Gastroesophageal sphincter (tissue), 4 donors: ENCODE results near the gene ADGB. TPM values are rescaled to one million over a fixed set of nuclear protein-coding genes. Genes with fewer than 3 reads are reported as not detected.

Experiments used
- ATAC-seq: fragments of 150-250 bp; one replicate; pipeline ENCODE4 v1.9.1; 2016; ENCODE audit warnings: mild to moderate bottlenecking, moderate library complexity
- H3K27ac ChIP-seq, 4 donors: fragments of 200-600 bp; sonication (generic) in 3 of 4; 1 replicate in 3 of 4; 2 replicates in 1 of 4; pipeline ENCODE4 v1.5.1; 2016 to 2019
- H3K27me3 ChIP-seq: fragments of 200-600 bp; sonication (generic); one replicate; pipeline ENCODE4 v1.5.1; 2019
- H3K36me3 ChIP-seq, 2 donors: fragments of 200-600 bp; sonication (generic); one replicate each; pipeline ENCODE4 v1.5.1; 2019; ENCODE audit warnings: control low read depth in 1 of 2
- H3K4me1 ChIP-seq, 3 donors: fragments of 200-600 bp; sonication (generic); 1 replicate in 2 of 3; 2 replicates in 1 of 3; pipeline ENCODE4 v1.5.1; 2016 to 2019; ENCODE audit warnings: control low read depth in 2 of 3
- H3K4me3 ChIP-seq, 2 donors: fragments of 200-600 bp; sonication (generic); one replicate each; pipeline ENCODE4 v1.5.1; 2019; ENCODE audit warnings: mild to moderate bottlenecking in 1 of 2, moderate library complexity in 1 of 2
- H3K9me3 ChIP-seq, 3 donors: fragments of 200-600 bp; sonication (generic); one replicate each; pipeline ENCODE4 v1.5.1; 2017 to 2019; ENCODE audit warnings: control low read depth in 2 of 3
- CTCF ChIP-seq, 4 experiments: fragments of 200-600 bp in 2 of 4; fragments of 450-650 bp in 2 of 4; sonication (generic) in 1 of 4; IDR thresholded peaks; one replicate each; pipeline ENCODE4 v1.5.1; 2017 to 2019; ENCODE audit warnings: antibody characterized with exemption in 4 of 4, mild to moderate bottlenecking in 2 of 4, moderate library complexity in 2 of 4
- EP300 ChIP-seq: sonication (generic); formaldehyde crosslinking; IDR thresholded peaks from one replicate; pipeline ENCODE4 v1.6.1; 2017; ENCODE audit warnings: antibody characterized with exemption, mild to moderate bottlenecking
- POLR2A ChIP-seq, 2 donors: fragments of 450-650 bp; IDR thresholded peaks; one replicate each; pipeline ENCODE4 v1.6.1; 2017; ENCODE audit warnings: antibody characterized with exemption in 2 of 2, mild to moderate bottlenecking in 2 of 2, moderate library complexity in 1 of 2
- POLR2AphosphoS5 ChIP-seq: sonication (generic); formaldehyde crosslinking; IDR thresholded peaks from one replicate; pipeline ENCODE4 v1.6.1; 2017; ENCODE audit warnings: antibody characterized with exemption
- WGBS, 2 donors: methylation state at CpG; one replicate each; pipeline ENCODE4 v1.1.5; 2018; ENCODE audit warnings: low coverage in 1 of 2; 5-methylcytosine and 5-hydroxymethylcytosine counted together
- total RNA-seq, 4 donors: library from RNA; depleted of rRNA; stranded (reverse); fragments of >200 nt; gene quantifications; one replicate each; pipeline ENCODE4 v1.1.0, GENCODE V29; 2016

Gene ADGB
- total RNA-seq, 4 donors from 2014 or later: not detected

GRCh38 chr6:146768722-146769121 is 169.9 kb downstream of the ADGB start:
- Histone ChIP-seq H3K4me3 (no peak overlapping the region), H3K9me3 (no peaks in the 10 kb centered on the region), H3K4me1 (no peaks in the 10 kb centered on the region), H3K27me3 (no peaks in the 10 kb centered on the region), H3K27ac (no peak overlapping the region), H3K36me3 (no peaks in the 10 kb centered on the region)
- WGBS, 2 donors: 42 to 45% methylated on average over 2 of the region's 2 CpGs
- TF ChIP-seq POLR2AphosphoS5: no peak
- no peak for TF ChIP-seq POLR2A (IDR thresholded peaks at IDR 0.05)
- TF ChIP-seq EP300: no peak
- no peak for TF ChIP-seq CTCF (IDR thresholded peaks at IDR 0.05)
- no peak for ATAC-seq

GRCh38 chr6:146770275-146770964 is 171.6 kb downstream of the ADGB start:
- no peak overlapping the region for H3K4me3 ChIP-seq
- WGBS, 2 donors: 78 to 86% methylated on average over 10 to 11 of the region's 13 CpGs
- no peaks in the 10 kb centered on the region for H3K4me1 ChIP-seq
- no peaks in the 10 kb centered on the region for H3K36me3 ChIP-seq
- H3K27me3 ChIP-seq: no peaks in the 10 kb centered on the region
- no peaks in the 10 kb centered on the region for H3K9me3 ChIP-seq
- ATAC-seq: peak; percentile 46
- no peak for TF ChIP-seq CTCF (IDR thresholded peaks at IDR 0.05)
- no peak for TF ChIP-seq POLR2A (IDR thresholded peaks at IDR 0.05)
- no peak for TF ChIP-seq EP300
- TF ChIP-seq POLR2AphosphoS5: no peak
- peak overlapping the region in 3 of 4 donors; percentile 32 to 57 (median 42) for H3K27ac ChIP-seq

GRCh38 chr6:146770965-146771735 is 172.4 kb downstream of the ADGB start:
- H3K9me3 ChIP-seq: no peaks in the 10 kb centered on the region
- WGBS, 2 donors: 59 to 70% methylated on average over 9 to 11 of the region's 14 CpGs
- peak overlapping the region in 3 of 4 donors; percentile 32 to 57 (median 42) for H3K27ac ChIP-seq
- peak; percentile 75 for ATAC-seq
- H3K36me3 ChIP-seq: no peaks in the 10 kb centered on the region
- no peaks in the 10 kb centered on the region for H3K27me3 ChIP-seq
- TF ChIP-seq POLR2A (IDR thresholded peaks at IDR 0.05) (no peak), POLR2AphosphoS5 (peak; percentile 29), EP300 (no peak), CTCF (IDR thresholded peaks at IDR 0.05) (no peak)
- H3K4me1 ChIP-seq: no peaks in the 10 kb centered on the region
- H3K4me3 ChIP-seq: no peak overlapping the region

- no peaks in the 10 kb centered on the region for H3K36me3 ChIP-seq
- H3K4me3 ChIP-seq: no peak overlapping the region
- H3K9me3 ChIP-seq: no peaks in the 10 kb centered on the region
- no peaks in the 10 kb centered on the region for H3K27me3 ChIP-seq
- TF ChIP-seq CTCF (IDR thresholded peaks at IDR 0.05) (no peak), EP300 (no peak), POLR2AphosphoS5 (no peak), POLR2A (IDR thresholded peaks at IDR 0.05) (no peak)
- no peak for ATAC-seq
- H3K27ac ChIP-seq: no peak overlapping the region
- no peaks in the 10 kb centered on the region for H3K4me1 ChIP-seq
Observed at GRCh38 chr6:146775220-146775619, 176.4 kb downstream of the ADGB start.

GRCh38 chr6:146781836-146782235 is 183.1 kb downstream of the ADGB start:
- Histone ChIP-seq H3K27me3 (no peaks in the 10 kb centered on the region), H3K36me3 (no peaks in the 10 kb centered on the region), H3K4me1 (no peaks in the 10 kb centered on the region), H3K9me3 (no peaks in the 10 kb centered on the region), H3K4me3 (no peak overlapping the region), H3K27ac (no peak overlapping the region)
- ATAC-seq: no peak
- WGBS, 2 donors: 54 to 64% methylated on average over 3 of the region's 3 CpGs
- TF ChIP-seq CTCF (IDR thresholded peaks at IDR 0.05): no peak
- no peak for TF ChIP-seq POLR2AphosphoS5
